Measurements from ENCODE around the gene EEF1AKMT4. TPM values are rescaled to one million over a fixed set of nuclear protein-coding genes. Genes with fewer than 3 reads are reported as not detected.

The EEF1AKMT4 gene
- total and polyA plus RNA-seq, 4 donors, result 2.1 to 13.9 (median 10.8) TPM

- WGBS, result 3% methylated on average over 91 of the region's 91 CpGs
- H3K27me3 ChIP-seq (ENCODE audit: control insufficient read depth in 4 of 4, insufficient read depth in 4 of 4, low read length in 3 of 4), result no peaks in the 10 kb centered on the region
- H3K27ac ChIP-seq (ENCODE audit: low read depth in 1 of 2, low read length in 2 of 2), result no peak overlapping the region
- H3K9me3 ChIP-seq (ENCODE audit: control insufficient read depth in 4 of 4, low read length in 3 of 4), result no peaks in the 10 kb centered on the region
- peak overlapping the region in 1 of 3 donors; percentile 67 for H3K4me3 ChIP-seq (ENCODE audit: low read depth in 1 of 3, low read length in 3 of 3)
- H3K36me3 ChIP-seq (ENCODE audit: control insufficient read depth in 4 of 4, insufficient read depth in 3 of 4, low read depth in 1 of 4, low read length in 3 of 4), result peaks cover 0 to 5% (median 0%) of the 10 kb centered on the region in 4 donors
- peaks cover 9 to 29% (median 14%) of the 10 kb centered on the region in 4 donors for H3K4me1 ChIP-seq (ENCODE audit: control insufficient read depth in 4 of 4, insufficient read depth in 4 of 4, low read length in 3 of 4)
- no peak overlapping the region for H3K9ac ChIP-seq (ENCODE audit: low read depth in 1 of 2, low read length in 2 of 2)
- peak; percentile 94 for TF ChIP-seq REST (IDR thresholded peaks at IDR 0.05)
- TF ChIP-seq, protein P1, sequence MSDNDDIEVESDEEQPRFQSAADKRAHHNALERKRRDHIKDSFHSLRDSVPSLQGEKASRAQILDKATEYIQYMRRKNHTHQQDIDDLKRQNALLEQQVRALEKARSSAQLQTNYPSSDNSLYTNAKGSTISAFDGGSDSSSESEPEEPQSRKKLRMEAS (IDR thresholded peaks at IDR 0.05), result no peak
- no peak for DNase-seq (ENCODE audit: low spot score)
Measured at GRCh38 chr3:184259878-184260723, 10.6 kb downstream of the EEF1AKMT4 start.

GRCh38 chr3:184260724-184261269 is 11.3 kb downstream of the EEF1AKMT4 start:
- Histone ChIP-seq H3K4me3 (ENCODE audit: low read depth in 1 of 3, low read length in 3 of 3) (peak overlapping the region in 1 of 3 donors; percentile 67), H3K36me3 (ENCODE audit: control insufficient read depth in 4 of 4, insufficient read depth in 3 of 4, low read depth in 1 of 4, low read length in 3 of 4) (peaks cover 0 to 5% (median 0%) of the 10 kb centered on the region in 4 donors)
- DNase-seq (ENCODE audit: low spot score), result no peak

More at GRCh38 chr3:184260724-184261269, 11.3 kb downstream of the EEF1AKMT4 start:
- WGBS, result 3% methylated on average over 49 of the region's 49 CpGs
- TF ChIP-seq SP1 (IDR thresholded peaks at IDR 0.05) (no peak), FOXA2 (IDR thresholded peaks at IDR 0.05) (no peak), JUND (IDR thresholded peaks at IDR 0.05) (no peak), RXRA (IDR thresholded peaks at IDR 0.05) (no peak), NR2F2 (IDR thresholded peaks at IDR 0.05) (no peak), CTCF (IDR thresholded peaks at IDR 0.05; ENCODE audit: low read depth, low read length, missing input control) (no peak), FOXA1 (IDR thresholded peaks at IDR 0.05) (no peak)
- TF ChIP-seq, protein P2, sequence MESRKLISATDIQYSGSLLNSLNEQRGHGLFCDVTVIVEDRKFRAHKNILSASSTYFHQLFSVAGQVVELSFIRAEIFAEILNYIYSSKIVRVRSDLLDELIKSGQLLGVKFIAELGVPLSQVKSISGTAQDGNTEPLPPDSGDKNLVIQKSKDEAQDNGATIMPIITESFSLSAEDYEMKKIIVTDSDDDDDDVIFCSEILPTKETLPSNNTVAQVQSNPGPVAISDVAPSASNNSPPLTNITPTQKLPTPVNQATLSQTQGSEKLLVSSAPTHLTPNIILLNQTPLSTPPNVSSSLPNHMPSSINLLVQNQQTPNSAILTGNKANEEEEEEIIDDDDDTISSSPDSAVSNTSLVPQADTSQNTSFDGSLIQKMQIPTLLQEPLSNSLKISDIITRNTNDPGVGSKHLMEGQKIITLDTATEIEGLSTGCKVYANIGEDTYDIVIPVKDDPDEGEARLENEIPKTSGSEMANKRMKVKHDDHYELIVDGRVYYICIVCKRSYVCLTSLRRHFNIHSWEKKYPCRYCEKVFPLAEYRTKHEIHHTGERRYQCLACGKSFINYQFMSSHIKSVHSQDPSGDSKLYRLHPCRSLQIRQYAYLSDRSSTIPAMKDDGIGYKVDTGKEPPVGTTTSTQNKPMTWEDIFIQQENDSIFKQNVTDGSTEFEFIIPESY (IDR thresholded peaks at IDR 0.05), result no peak
- Histone ChIP-seq H3K4me1 (ENCODE audit: control insufficient read depth in 4 of 4, insufficient read depth in 4 of 4, low read length in 3 of 4) (peaks cover 9 to 29% (median 14%) of the 10 kb centered on the region in 4 donors), H3K27ac (ENCODE audit: low read depth in 1 of 2, low read length in 2 of 2) (no peak overlapping the region), H3K27me3 (ENCODE audit: control insufficient read depth in 4 of 4, insufficient read depth in 4 of 4, low read length in 3 of 4) (no peaks in the 10 kb centered on the region), H3K9me3 (ENCODE audit: control insufficient read depth in 4 of 4, low read length in 3 of 4) (no peaks in the 10 kb centered on the region), H3K9ac (ENCODE audit: low read depth in 1 of 2, low read length in 2 of 2) (no peak overlapping the region)
